OCI-LY3 (cell line): ENCODE measurements around the gene DOK3.

Experiments used
- EZH2phosphoT487 ChIP-seq: fragments of 200-600 bp; shearing (Covaris generic); IDR thresholded peaks from 2 replicates; pipeline ENCODE4 v1.6.1; 2018; ENCODE audit warnings: antibody characterized with exemption, mixed run types, low read depth
- TF ChIP-seq, protein P1 (sequence below): fragments of 200-600, 300-600 bp; sonication (generic); IDR thresholded peaks from 2 replicates; pipeline ENCODE4 v1.5.1; 2014; ENCODE audit warnings: antibody characterized with exemption, low read length, low read depth

GRCh38 chr5:177494346-177495195 lies 15.1 kb downstream of the DOK3 start:
- TF ChIP-seq, protein P1, sequence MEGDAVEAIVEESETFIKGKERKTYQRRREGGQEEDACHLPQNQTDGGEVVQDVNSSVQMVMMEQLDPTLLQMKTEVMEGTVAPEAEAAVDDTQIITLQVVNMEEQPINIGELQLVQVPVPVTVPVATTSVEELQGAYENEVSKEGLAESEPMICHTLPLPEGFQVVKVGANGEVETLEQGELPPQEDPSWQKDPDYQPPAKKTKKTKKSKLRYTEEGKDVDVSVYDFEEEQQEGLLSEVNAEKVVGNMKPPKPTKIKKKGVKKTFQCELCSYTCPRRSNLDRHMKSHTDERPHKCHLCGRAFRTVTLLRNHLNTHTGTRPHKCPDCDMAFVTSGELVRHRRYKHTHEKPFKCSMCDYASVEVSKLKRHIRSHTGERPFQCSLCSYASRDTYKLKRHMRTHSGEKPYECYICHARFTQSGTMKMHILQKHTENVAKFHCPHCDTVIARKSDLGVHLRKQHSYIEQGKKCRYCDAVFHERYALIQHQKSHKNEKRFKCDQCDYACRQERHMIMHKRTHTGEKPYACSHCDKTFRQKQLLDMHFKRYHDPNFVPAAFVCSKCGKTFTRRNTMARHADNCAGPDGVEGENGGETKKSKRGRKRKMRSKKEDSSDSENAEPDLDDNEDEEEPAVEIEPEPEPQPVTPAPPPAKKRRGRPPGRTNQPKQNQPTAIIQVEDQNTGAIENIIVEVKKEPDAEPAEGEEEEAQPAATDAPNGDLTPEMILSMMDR, result peak; percentile 29; the same call in 1 of the 2 replicates
- no peak for TF ChIP-seq EZH2phosphoT487
